Measurements from ENCODE around the gene PIWIL4. TPM values are rescaled to one million over a fixed set of nuclear protein-coding genes. Genes with fewer than 3 reads are reported as not detected.

PIWIL4 gene
- polyA plus RNA-seq, 1 of the 3 experiments (the other 2 are of a cell fraction) = 1.7 TPM

GRCh38 chr11:94546162-94546470 lies 21.1 kb upstream of the PIWIL4 start (continued):
- TF ChIP-seq RAD21 (IDR thresholded peaks at IDR 0.05; ENCODE audit: low read length) (no peak), CHD2 (IDR thresholded peaks at IDR 0.05; ENCODE audit: low read length, partially characterized antibody) (no peak), SIN3A (IDR thresholded peaks at IDR 0.05; ENCODE audit: borderline replicate concordance, low read depth, low read length) (no peak), JUND (IDR thresholded peaks at IDR 0.05) (no peak), PBX3 (IDR thresholded peaks at IDR 0.05) (no peak), FOXJ3 (CRISPR knock-in tag; IDR thresholded peaks at IDR 0.05) (no peak)

DNA sequence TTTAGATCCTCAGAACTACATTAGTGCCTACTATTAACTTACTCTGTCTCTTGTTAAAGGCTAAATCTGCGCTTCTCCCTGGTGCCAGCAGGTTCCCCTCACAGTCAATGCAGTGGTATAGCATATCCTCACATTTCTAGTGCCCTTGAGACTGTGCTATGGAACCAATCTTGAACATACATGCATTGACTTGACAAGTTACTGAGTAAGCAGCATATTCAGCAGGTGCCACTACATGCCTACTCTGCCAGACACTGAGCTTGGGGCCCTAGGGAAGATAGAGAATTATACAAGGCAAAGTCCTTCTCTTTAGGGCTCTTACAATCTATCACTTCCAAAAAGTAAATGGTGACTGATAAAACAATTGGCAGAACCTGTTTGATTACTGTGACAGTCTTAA lies 20.3 kb upstream of the PIWIL4 start:
- Histone ChIP-seq H3K4me3 (ENCODE audit: low read depth in 2 of 2, low read length in 1 of 2) (peak overlapping the region in 1 of 2 experiments; percentile 1; a peak in 1 of 4 replicates), H3K9ac (no peak overlapping the region)

More for the DNA sequence above, 20.3 kb upstream of the PIWIL4 start:
- Histone ChIP-seq H3F3A (replicated peaks; ENCODE audit: insufficient read depth) (peaks cover 13% of the 10 kb centered on the region), H3K9me2 (no peaks in the 10 kb centered on the region), H3K4me1 (ENCODE audit: control insufficient read depth in 1 of 2, insufficient read depth in 2 of 2, low read depth in 1 of 2, low read length in 1 of 2) (peaks cover 3 to 26% of the 10 kb centered on the region in 2 experiments; a peak in 2 of 4 replicates), H3K27me3 (ENCODE audit: insufficient read depth) (no peaks in the 10 kb centered on the region), H3K36me3 (replicated peaks in 1 of 2; ENCODE audit: control insufficient read depth in 1 of 2, insufficient read depth in 2 of 2, low read length in 1 of 2) (peaks cover 0 to 17% of the 10 kb centered on the region in 2 experiments), H3K4me2 (peak overlapping the region; percentile 86), H4K20me1 (ENCODE audit: insufficient read depth) (0 out of 2 replicates have a peak, but pooled peaks cover 9% of the 10 kb centered on the region), H3K9me3 (no peaks in the 10 kb centered on the region), H3K27ac (ENCODE audit: low read depth in 2 of 2, low read length in 1 of 2) (no peak overlapping the region), H3K79me2 (ENCODE audit: insufficient read depth) (peaks cover 37% of the 10 kb centered on the region), H2AFZ (ENCODE audit: low read depth) (no peak overlapping the region)
- ChIA-PET CTCF (interaction anchor here (1.4 kb wide), 1 partner anchor 27 kb away, joined by 4 read pairs; no protein-coding TSS in a partner anchor), POLR2A (no interaction called here)
- TF ChIP-seq RCOR1 (IDR thresholded peaks at IDR 0.05; ENCODE audit: low read length) (no peak), NRF1 (IDR thresholded peaks at IDR 0.05; ENCODE audit: low read depth, low read length) (no peak), USF2 (IDR thresholded peaks at IDR 0.05; ENCODE audit: borderline replicate concordance, low read depth, low read length) (no peak), CTCF (IDR thresholded peaks at IDR 0.05) (peak; percentile 11; the same call in 1 of the 2 replicates), MXI1 (IDR thresholded peaks at IDR 0.05; ENCODE audit: low read depth, low read length) (no peak), SIN3A (IDR thresholded peaks at IDR 0.05; ENCODE audit: borderline replicate concordance, low read depth, low read length) (no peak), FOSL2 (IDR thresholded peaks at IDR 0.05; ENCODE audit: borderline replicate concordance, low read depth) (no peak), EZH2phosphoT487 (IDR thresholded peaks at IDR 0.05; ENCODE audit: borderline replicate concordance, low read depth) (no peak)
- DNase-seq = no peak
- 100% methylated on average over 1 of the region's 1 CpG for WGBS (ENCODE audit: low lambda C conversion rate)

Measured in SK-N-SH (cell line).